ENCODE results near the gene ALX4. TPM values are rescaled to one million over a fixed set of nuclear protein-coding genes. Genes with fewer than 3 reads are reported as not detected.

The ALX4 gene
- total RNA-seq, 4 donors from 2014 or later, result 0.21 to 1.1 (median 0.34) TPM; not detected in 1

- Histone ChIP-seq H3K9me3 (no peaks in the 10 kb centered on the region), H3K4me1 (no peaks in the 10 kb centered on the region), H3K27ac (no peak overlapping the region), H3K27me3 (peaks cover 84% of the 10 kb centered on the region), H3K36me3 (no peaks in the 10 kb centered on the region), H3K4me3 (no peak overlapping the region)
- 61% methylated on average over 6 of the region's 6 CpGs for WGBS
- no peak for DNase-seq (ENCODE audit: low spot score in 2 of 2)
- TF ChIP-seq EP300 (IDR thresholded peaks at IDR 0.05) (no peak), CTCF (IDR thresholded peaks at IDR 0.05) (no peak), POLR2AphosphoS5 (IDR thresholded peaks at IDR 0.05) (no peak), POLR2A (IDR thresholded peaks at IDR 0.05) (no peak)
These were observed 26.0 kb upstream of the ALX4 start for GRCh38 chr11:44335919-44336318.

- DNase-seq (ENCODE audit: low spot score in 2 of 2), result no peak
- H3K27me3 ChIP-seq, result peaks cover 86% of the 10 kb centered on the region
These were observed 25.3 kb upstream of the ALX4 start for GRCh38 chr11:44335052-44335760.

GRCh38 chr11:44334356-44335004 is 24.5 kb upstream of the ALX4 start:
- WGBS, result 61% methylated on average over 3 of the region's 7 CpGs
- DNase-seq (ENCODE audit: low spot score in 2 of 2), result no peak
- no peak overlapping the region for H3K27ac ChIP-seq
- H3K27me3 ChIP-seq, result peaks cover 86% of the 10 kb centered on the region
- no peak overlapping the region for H3K4me3 ChIP-seq
- TF ChIP-seq CTCF (IDR thresholded peaks at IDR 0.05) (no peak), POLR2A (IDR thresholded peaks at IDR 0.05) (no peak), POLR2AphosphoS5 (IDR thresholded peaks at IDR 0.05) (no peak)
- no peaks in the 10 kb centered on the region for H3K4me1 ChIP-seq
- H3K9me3 ChIP-seq, result no peaks in the 10 kb centered on the region
- no peaks in the 10 kb centered on the region for H3K36me3 ChIP-seq

More at GRCh38 chr11:44335052-44335760, 25.3 kb upstream of the ALX4 start:
- no peak overlapping the region for H3K4me3 ChIP-seq
- no peaks in the 10 kb centered on the region for H3K9me3 ChIP-seq
- no peaks in the 10 kb centered on the region for H3K36me3 ChIP-seq
- TF ChIP-seq CTCF (IDR thresholded peaks at IDR 0.05) (no peak), POLR2AphosphoS5 (IDR thresholded peaks at IDR 0.05) (no peak), EP300 (IDR thresholded peaks at IDR 0.05) (no peak), POLR2A (IDR thresholded peaks at IDR 0.05) (no peak)
- 35% methylated on average over 12 of the region's 12 CpGs for WGBS
- H3K4me1 ChIP-seq, result no peaks in the 10 kb centered on the region
- no peak overlapping the region for H3K27ac ChIP-seq

DNA sequence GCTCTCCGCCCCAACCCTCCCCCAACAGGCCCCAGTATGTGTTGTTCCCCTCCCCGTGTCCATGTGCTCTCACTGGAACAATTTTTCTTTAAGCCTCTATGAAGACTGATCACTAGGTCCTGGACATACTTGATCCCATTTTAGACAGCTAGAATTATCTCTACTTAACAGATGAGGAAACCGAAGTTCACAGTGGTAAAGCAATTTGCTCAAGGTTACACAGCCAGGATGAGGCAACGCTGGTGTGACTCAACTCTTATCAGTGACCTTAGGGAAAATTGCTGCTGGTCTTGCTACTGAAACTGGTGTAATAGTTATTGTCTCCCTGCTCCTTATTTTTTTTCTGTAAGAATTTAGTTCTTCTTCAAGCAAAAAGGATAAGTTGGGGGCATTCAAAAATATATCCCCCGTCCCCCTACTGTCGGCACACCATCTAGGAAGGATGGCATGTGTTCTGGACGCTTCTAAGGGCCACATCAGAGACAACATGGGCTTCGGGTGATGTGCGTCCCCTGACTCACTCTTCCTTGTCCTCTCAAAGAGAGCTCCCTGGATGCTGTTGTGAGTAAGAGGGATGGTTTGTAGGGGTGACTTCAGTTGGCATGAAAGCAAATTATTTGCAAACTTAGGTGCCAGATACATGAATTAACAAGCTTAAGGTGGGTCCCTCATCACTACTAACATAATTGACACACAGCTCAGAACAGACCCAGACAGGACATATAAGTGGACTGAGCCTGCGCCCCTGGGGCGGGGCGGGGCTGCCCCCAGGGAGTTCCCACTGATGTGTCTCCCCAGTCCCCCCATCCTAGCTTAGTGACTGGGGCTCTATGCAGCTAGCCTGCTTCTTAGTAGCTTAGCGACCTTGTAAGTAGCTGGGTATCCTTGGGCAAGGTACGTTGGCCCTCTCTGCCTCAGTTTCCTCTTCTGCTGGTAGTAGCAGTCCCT is 23.6 kb upstream of the ALX4 start:
- peaks cover 85% of the 10 kb centered on the region for H3K27me3 ChIP-seq

More for the DNA sequence above, 23.6 kb upstream of the ALX4 start:
- H3K4me1 ChIP-seq, result no peaks in the 10 kb centered on the region
- no peak for DNase-seq (ENCODE audit: low spot score in 2 of 2)
- WGBS, result 79% methylated on average over 12 of the region's 14 CpGs
- TF ChIP-seq CTCF (IDR thresholded peaks at IDR 0.05) (no peak), POLR2AphosphoS5 (IDR thresholded peaks at IDR 0.05) (no peak), POLR2A (IDR thresholded peaks at IDR 0.05) (no peak), EP300 (IDR thresholded peaks at IDR 0.05) (no peak)
- no peak overlapping the region for H3K4me3 ChIP-seq
- no peaks in the 10 kb centered on the region for H3K36me3 ChIP-seq
- H3K27ac ChIP-seq, result no peak overlapping the region
- no peaks in the 10 kb centered on the region for H3K9me3 ChIP-seq

All from suprapubic skin (tissue), 4 donors.